Measurements from ENCODE around the gene CD164L2. TPM values are rescaled to one million over a fixed set of nuclear protein-coding genes. Genes with fewer than 3 reads are reported as not detected.
A peak's percentile ranks its signal among the peaks of the same experiment; 100 is the strongest.

The CD164L2 gene
- total RNA-seq, 2 donors from 2014 or later, result 1.6 to 1.8 TPM

DNA sequence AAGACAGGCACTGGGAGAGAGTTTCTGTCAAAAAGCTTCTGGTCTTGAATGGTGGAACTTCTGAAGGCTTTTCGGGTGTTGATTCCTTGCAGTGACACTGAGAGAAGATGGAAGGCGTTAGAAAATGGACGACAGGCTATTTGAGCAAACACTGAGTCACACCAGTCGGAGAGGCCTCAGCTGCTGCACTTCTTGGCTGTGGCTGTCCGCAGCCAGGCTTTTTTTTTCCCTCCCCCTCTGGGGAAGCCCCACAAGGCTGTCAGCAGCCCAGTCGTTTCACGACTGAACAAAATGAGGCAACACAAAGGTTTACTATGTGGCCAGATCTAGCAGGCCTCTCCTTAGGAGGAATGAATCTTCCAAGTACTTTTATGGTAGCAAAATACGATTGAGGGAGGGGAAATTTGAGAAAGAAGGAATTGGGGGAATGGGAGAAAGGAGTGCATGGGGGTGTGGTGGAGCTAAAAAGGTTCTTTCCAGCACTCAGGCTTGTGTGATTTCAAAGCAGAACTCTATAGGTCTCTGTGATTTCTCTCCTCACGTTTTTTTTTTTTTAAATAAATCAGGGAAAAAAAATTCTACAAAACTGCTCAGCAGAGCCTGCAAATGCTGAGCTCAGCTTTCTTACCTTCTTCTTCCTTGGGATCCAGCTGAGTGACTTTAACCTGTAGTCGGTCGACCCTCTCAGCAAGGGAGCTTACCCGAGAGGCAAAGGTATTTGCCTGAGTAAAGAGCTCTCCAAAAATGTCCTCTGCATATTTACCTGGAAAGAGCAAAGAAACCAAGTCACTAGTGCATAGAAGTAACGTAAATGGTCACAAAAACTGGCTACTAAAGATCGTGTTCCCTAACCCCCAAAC, 35.4 kb upstream of the CD164L2 start:
- H3K9me3 ChIP-seq (ENCODE audit: control insufficient read depth, low read length), result no peaks in the 10 kb centered on the region
- peak overlapping the region; percentile 55 for H3K27ac ChIP-seq (ENCODE audit: low read depth, low read length)
- WGBS, 2 experiments (ENCODE audit: insufficient coverage in 1 of 2, insufficient read length in 1 of 2), result 41 to 46% methylated on average over 10 to 14 of the region's 14 CpGs
- H3K36me3 Mint-ChIP-seq (ENCODE audit: low read depth), result peaks cover 45% of the 10 kb centered on the region
- H3K4me3 ChIP-seq (ENCODE audit: low read length), result no peak overlapping the region
- no peak for DNase-seq
- H3K27me3 Mint-ChIP-seq (ENCODE audit: insufficient read depth), result no peaks in the 10 kb centered on the region
- no peaks in the 10 kb centered on the region for H3K27me3 ChIP-seq (ENCODE audit: control insufficient read depth, insufficient read depth, low read length, poor library complexity, severe bottlenecking)
- no peak for TF ChIP-seq CTCF (conservative IDR thresholded peaks at IDR 0.05)
- peaks cover 45% of the 10 kb centered on the region for H3K36me3 ChIP-seq (ENCODE audit: control insufficient read depth, insufficient read depth, low read length)
- peaks cover 5% of the 10 kb centered on the region for H3K4me1 ChIP-seq (ENCODE audit: control insufficient read depth, insufficient read depth, low read length)
- H3K9ac ChIP-seq (ENCODE audit: extremely low read depth, low read length, poor library complexity, severe bottlenecking), result no peak overlapping the region
- peaks cover 22% of the 10 kb centered on the region for H3K4me1 Mint-ChIP-seq
- peak overlapping the region; percentile 54 for H3K27ac Mint-ChIP-seq
- no peaks in the 10 kb centered on the region for H3K9me3 Mint-ChIP-seq
- peak overlapping the region; percentile 15 for H3K4me3 Mint-ChIP-seq

DNA sequence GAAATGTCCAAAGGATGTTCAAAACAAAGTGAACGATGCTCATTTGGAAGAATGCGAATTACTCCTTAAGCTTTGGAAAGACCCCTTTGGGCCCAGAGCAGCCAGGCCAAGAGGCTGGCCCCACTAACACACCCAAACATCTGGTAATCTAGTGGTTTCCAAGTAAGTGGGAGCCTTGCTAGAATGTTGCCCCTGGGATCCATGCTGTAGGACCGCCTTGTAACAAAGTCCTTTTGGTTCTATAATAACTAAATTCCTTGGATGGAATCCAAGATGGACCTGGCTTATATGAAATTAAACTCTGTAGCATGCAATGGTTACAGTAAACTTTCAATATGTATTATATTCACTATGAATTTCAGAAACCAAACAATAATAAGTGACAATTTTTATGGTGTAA, 34.6 kb upstream of the CD164L2 start:
- no peaks in the 10 kb centered on the region for H3K9me3 ChIP-seq (ENCODE audit: control insufficient read depth, low read length)
- peaks cover 53% of the 10 kb centered on the region for H3K36me3 ChIP-seq (ENCODE audit: control insufficient read depth, insufficient read depth, low read length)
- WGBS, 2 experiments (ENCODE audit: insufficient coverage in 1 of 2, insufficient read length in 1 of 2), result 67 to 78% methylated on average over 1 to 3 of the region's 3 CpGs
- Mint-ChIP-seq H3K27ac (peak overlapping the region; percentile 54), H3K9me3 (no peaks in the 10 kb centered on the region), H3K4me1 (peaks cover 22% of the 10 kb centered on the region), H3K36me3 (ENCODE audit: low read depth) (peaks cover 53% of the 10 kb centered on the region), H3K27me3 (ENCODE audit: insufficient read depth) (no peaks in the 10 kb centered on the region), H3K4me3 (no peak overlapping the region)
- H3K4me3 ChIP-seq (ENCODE audit: low read length), result no peak overlapping the region
- H3K4me1 ChIP-seq (ENCODE audit: control insufficient read depth, insufficient read depth, low read length), result peaks cover 5% of the 10 kb centered on the region
- no peak for TF ChIP-seq CTCF (conservative IDR thresholded peaks at IDR 0.05)
- DNase-seq, result no peak
- peak overlapping the region; percentile 55 for H3K27ac ChIP-seq (ENCODE audit: low read depth, low read length)
- no peak overlapping the region for H3K9ac ChIP-seq (ENCODE audit: extremely low read depth, low read length, poor library complexity, severe bottlenecking)
- no peaks in the 10 kb centered on the region for H3K27me3 ChIP-seq (ENCODE audit: control insufficient read depth, insufficient read depth, low read length, poor library complexity, severe bottlenecking)

GRCh38 chr1:27416387-27417111, 33.4 kb upstream of the CD164L2 start:
- peaks cover 22% of the 10 kb centered on the region for H3K4me1 Mint-ChIP-seq
- no peaks in the 10 kb centered on the region for H3K27me3 Mint-ChIP-seq (ENCODE audit: insufficient read depth)
- H3K9me3 ChIP-seq (ENCODE audit: control insufficient read depth, low read length), result no peaks in the 10 kb centered on the region
- no peak overlapping the region for H3K4me3 ChIP-seq (ENCODE audit: low read length)
- no peak overlapping the region for H3K4me3 Mint-ChIP-seq
- no peak overlapping the region for H3K27ac ChIP-seq (ENCODE audit: low read depth, low read length)
- peak; percentile 90 for TF ChIP-seq CTCF (conservative IDR thresholded peaks at IDR 0.05)
- peaks cover 57% of the 10 kb centered on the region for H3K36me3 Mint-ChIP-seq (ENCODE audit: low read depth)
- no peaks in the 10 kb centered on the region for H3K27me3 ChIP-seq (ENCODE audit: control insufficient read depth, insufficient read depth, low read length, poor library complexity, severe bottlenecking)
- H3K36me3 ChIP-seq (ENCODE audit: control insufficient read depth, insufficient read depth, low read length), result peaks cover 64% of the 10 kb centered on the region
- no peak overlapping the region for H3K27ac Mint-ChIP-seq
- H3K4me1 ChIP-seq (ENCODE audit: control insufficient read depth, insufficient read depth, low read length), result peaks cover 5% of the 10 kb centered on the region
- no peaks in the 10 kb centered on the region for H3K9me3 Mint-ChIP-seq
- no peak overlapping the region for H3K9ac ChIP-seq (ENCODE audit: extremely low read depth, low read length, poor library complexity, severe bottlenecking)
- peak; percentile 88 for DNase-seq
- WGBS, 2 experiments (ENCODE audit: insufficient coverage in 1 of 2, insufficient read length in 1 of 2), result 89 to 100% methylated on average over 2 to 3 of the region's 3 CpGs

Measured in endodermal cell (in vitro differentiated cells).